SJCRH30 (cell line): ENCODE data around the gene TK1. TPM values are rescaled to one million over a fixed set of nuclear protein-coding genes. Genes with fewer than 3 reads are reported as not detected.

Experiments used
- DNase-seq, 2 experiments: peaks; one replicate each; pipeline ENCODE4 v3.0.0-alpha.2; 2015 to 2020
- H3K27ac ChIP-seq: fragments of 250-450 bp; sonication (Bioruptor Pico); 2 replicates; pipeline ENCODE4 v1.5.1; 2020; ENCODE audit warnings: mild to moderate bottlenecking, moderate library complexity
- H3K27me3 ChIP-seq: fragments of 250-450 bp; sonication (Bioruptor Pico); 2 replicates; pipeline ENCODE4 v1.5.1; 2020; ENCODE audit warnings: mild to moderate bottlenecking, moderate library complexity
- H3K36me3 ChIP-seq: fragments of 250-450 bp; sonication (Bioruptor Pico); 2 replicates; pipeline ENCODE4 v1.5.1; 2020; ENCODE audit warnings: mild to moderate bottlenecking, moderate library complexity
- H3K4me1 ChIP-seq: fragments of 250-450 bp; sonication (Bioruptor Pico); 2 replicates; pipeline ENCODE4 v1.5.1; 2020; ENCODE audit warnings: mild to moderate bottlenecking, moderate library complexity
- H3K4me3 ChIP-seq: fragments of 250-450 bp; sonication (Bioruptor Pico); 2 replicates; pipeline ENCODE4 v1.5.1; 2020; ENCODE audit warnings: mild to moderate bottlenecking, moderate library complexity
- H3K9me3 ChIP-seq: fragments of 250-450 bp; sonication (Bioruptor Pico); replicated peaks from 2 replicates; pipeline ENCODE4 v1.5.1; 2020; ENCODE audit warnings: mild to moderate bottlenecking, moderate library complexity
- total RNA-seq: library from RNA; depleted of rRNA; stranded (reverse); fragments of >200 nt; shearing (Covaris generic); gene quantifications from 2 replicates; pipeline ENCODE4 v1.2.3, GENCODE V29; 2014

Gene TK1
- total RNA-seq, 1 experiment from 2014 or later, result 141 TPM

DNA sequence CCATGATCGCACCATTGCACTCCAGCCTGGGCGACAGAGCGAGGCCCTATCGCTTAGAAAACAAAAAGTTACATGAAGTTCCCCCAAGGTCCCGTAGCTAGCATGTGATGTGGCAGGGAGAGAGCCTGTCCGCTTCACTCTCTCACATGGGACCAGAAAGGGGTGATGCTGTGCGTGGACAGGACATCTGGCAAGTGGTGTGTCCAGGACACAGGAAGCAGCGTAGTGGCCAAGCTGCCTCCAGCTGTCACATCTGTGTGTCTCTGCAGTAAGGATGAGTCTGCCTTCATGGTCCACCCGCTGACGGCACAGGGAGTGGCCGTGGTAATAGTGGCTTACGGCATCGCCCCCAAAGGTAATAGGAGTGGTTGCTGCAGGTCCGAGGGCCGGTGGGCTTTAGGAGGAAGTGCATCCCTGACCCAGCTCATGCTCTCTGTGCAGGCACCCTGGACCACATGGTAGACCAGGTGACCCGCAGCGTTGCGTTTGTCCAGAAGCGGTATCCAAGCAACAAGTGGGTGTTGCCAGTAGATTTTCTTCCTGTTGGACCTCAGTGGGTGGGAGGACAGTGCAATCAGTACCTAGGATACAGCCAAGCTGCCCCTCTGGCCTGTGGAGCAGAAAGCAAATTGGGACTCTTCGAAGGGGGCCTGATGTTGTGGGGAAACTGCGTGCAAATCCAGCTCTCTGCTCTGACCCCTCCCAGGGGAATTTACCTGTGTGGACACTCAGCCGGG lies 17.7 kb upstream of the TK1 start:
- no peak overlapping the region for H3K4me3 ChIP-seq
- no peaks in the 10 kb centered on the region for H3K4me1 ChIP-seq
- peaks cover 10% of the 10 kb centered on the region for H3K36me3 ChIP-seq
- no peaks in the 10 kb centered on the region for H3K9me3 ChIP-seq
- no peak for DNase-seq
- no peak overlapping the region for H3K27ac ChIP-seq
- no peaks in the 10 kb centered on the region for H3K27me3 ChIP-seq

DNA sequence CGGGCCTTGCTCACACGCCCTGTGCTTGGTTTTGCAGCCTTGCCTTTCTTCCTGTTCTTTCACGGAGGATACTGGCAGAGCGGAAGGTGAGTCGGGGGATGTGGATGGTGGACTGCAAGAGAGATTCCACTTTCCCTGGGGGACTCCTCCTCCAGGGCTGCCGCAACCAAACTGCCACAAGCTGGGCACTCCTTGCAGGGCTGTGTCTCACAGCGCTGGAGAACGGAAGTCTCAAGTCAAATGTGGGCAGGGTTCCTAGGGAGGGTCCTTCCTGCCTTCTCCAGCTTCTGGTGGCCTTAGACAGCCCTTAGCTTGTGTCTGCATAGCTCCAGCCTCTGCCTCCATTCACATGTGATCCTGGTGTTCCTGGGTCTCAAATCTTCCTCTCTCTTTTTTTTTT lies 15.8 kb upstream of the TK1 start:
- H3K4me3 ChIP-seq, result no peak overlapping the region
- no peak for DNase-seq
- no peaks in the 10 kb centered on the region for H3K9me3 ChIP-seq
- no peaks in the 10 kb centered on the region for H3K27me3 ChIP-seq
- no peak overlapping the region for H3K27ac ChIP-seq
- H3K4me1 ChIP-seq, result no peaks in the 10 kb centered on the region
- H3K36me3 ChIP-seq, result peaks cover 16% of the 10 kb centered on the region

DNA sequence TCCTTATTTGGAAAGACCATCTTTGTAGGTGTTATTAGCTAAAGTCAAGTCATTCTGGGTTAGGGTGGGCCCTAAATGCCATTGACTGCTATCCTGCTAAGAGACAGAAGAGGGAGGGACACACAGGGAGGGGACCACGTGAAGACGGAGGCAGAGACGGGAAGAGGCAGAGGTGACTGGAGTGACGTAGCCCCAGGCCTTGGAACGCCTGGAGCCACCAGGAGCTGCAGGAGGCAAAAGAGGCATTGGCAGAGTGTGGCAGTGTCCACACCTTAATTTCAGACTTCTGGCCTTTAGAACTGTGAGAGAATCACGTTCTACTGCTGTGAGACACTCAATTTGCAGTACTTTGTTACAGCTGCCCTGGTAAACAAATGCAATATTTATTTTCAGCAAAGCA lies 13.6 kb upstream of the TK1 start:
- peaks cover 32% of the 10 kb centered on the region for H3K36me3 ChIP-seq
- H3K27me3 ChIP-seq, result no peaks in the 10 kb centered on the region
- no peaks in the 10 kb centered on the region for H3K9me3 ChIP-seq
- H3K4me1 ChIP-seq, result no peaks in the 10 kb centered on the region; the same call in 1 of the 2 replicates
- no peak overlapping the region for H3K27ac ChIP-seq
- no peak overlapping the region for H3K4me3 ChIP-seq
- no peak for DNase-seq

DNA sequence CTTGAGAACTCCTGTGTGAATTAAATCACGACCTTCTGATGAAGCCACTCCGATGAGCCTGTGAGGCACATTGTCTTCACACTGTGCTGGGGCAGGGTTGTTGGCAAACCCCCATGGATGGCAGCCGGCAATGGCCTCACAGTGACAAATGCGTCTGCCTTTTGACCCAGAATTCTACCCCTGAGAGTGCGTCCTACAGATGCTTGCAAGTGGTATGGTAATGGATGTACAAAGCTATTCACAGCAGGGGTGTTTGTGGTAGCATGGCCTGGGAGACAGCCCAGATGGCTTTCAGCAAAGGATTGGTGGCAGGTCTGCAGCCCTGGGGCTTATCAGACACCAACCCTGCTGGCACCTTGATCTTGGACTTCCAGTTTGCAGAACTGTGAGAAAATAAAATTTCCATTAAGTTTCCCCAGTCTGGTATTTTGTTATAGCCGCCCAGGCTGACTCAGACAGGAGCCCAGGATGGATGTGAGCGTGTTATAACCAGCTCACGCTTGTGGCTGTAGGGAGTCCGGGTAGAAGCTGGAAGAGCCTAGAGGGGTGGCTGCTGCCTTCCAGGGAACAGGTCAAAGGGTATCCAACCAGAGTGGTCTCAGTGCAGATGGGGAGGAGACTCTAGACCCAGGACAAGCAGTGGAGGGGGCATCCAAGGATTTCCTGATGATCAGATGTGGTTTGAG lies 10.4 kb upstream of the TK1 start:
- H3K27ac ChIP-seq, result no peak overlapping the region
- H3K36me3 ChIP-seq, result peaks cover 31% of the 10 kb centered on the region
- no peaks in the 10 kb centered on the region for H3K9me3 ChIP-seq
- no peaks in the 10 kb centered on the region; the same call in 1 of the 2 replicates for H3K4me1 ChIP-seq
- no peak for DNase-seq
- H3K27me3 ChIP-seq, result no peaks in the 10 kb centered on the region
- no peak overlapping the region for H3K4me3 ChIP-seq

DNA sequence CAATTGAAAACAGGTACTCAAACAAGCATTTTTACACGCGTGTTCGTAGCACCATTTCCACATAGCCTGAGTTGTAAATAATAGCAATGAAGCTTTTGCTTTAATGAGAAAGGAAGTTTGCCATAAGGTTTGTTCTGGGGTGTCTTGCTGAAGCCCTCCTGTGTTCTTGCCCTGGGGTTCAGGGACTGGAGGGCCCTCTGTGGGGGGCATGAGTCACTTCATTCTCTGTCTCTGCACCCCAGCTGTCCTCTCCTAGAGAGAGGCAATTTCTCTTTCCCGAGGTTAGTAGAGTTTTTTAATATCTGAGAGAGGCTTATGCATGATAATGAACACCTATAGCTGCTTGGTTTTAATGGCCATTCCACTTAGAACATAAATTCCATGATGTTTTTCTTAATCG lies 9.9 kb upstream of the TK1 start:
- Histone ChIP-seq H3K4me3 (no peak overlapping the region), H3K9me3 (no peaks in the 10 kb centered on the region), H3K27me3 (no peaks in the 10 kb centered on the region), H3K27ac (no peak overlapping the region), H3K36me3 (peaks cover 31% of the 10 kb centered on the region), H3K4me1 (no peaks in the 10 kb centered on the region; the same call in 1 of the 2 replicates)
- DNase-seq, result no peak

DNA sequence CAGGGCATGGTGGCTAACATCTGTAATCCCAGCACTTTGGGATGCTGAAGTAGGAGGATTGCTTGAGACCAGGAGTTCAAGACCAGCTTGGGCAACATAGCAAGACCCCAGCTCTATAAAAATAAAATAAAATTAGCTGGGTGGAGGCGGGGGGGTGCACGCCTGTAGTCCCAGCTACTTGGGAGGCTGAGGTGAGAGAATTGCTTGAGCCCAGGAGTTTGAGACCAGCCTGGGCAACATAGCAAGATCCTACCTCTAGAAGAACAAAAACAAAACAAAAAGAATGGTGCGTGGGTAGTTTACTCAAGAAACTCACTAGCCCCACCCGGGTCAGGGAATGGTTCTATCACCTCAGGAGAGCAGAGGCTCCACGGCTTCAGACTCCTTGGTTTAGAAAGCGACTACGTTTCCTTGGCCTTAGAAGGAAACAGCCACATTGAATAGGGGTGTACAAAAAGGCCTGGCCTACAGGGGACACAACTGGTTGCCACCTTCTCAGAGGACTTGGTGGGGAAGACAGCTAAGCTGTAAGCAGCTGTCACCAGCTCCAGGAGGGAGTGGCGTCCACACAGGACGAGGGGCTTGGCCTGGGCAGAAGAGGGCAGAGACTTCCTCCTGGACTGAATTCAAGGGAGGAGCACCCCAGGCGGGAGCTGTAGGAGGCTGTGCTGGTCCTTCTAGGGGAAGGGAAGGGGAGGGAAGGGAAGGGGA lies 716 bp downstream of the TK1 start:
- Histone ChIP-seq H3K4me1 (peaks cover 22% of the 10 kb centered on the region), H3K27me3 (no peaks in the 10 kb centered on the region), H3K4me3 (peak overlapping the region; percentile 76), H3K9me3 (no peaks in the 10 kb centered on the region), H3K27ac (no peak overlapping the region), H3K36me3 (peaks cover 45% of the 10 kb centered on the region)
- DNase-seq, result peak; percentile 92 to 94

DNA sequence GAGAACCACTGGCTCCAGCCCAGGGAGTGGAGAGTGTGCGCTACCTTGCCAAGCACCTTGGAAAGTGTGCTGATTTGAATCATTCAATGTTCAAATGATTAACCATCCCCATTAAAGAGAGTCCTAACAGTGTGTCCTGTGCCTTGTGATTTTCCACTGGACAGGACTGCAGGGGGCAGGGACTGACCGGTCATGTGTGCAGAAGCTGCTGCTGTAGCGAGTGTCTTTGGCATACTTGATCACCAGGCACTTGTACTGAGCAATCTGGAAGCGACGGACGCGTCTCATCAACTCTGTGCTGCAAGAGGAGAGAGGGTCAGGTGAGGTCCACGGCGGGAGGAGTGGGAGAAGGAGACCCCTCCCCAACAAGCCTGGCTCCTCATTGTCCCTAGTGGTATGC lies 2.0 kb downstream of the TK1 start:
- no peak overlapping the region for H3K27ac ChIP-seq
- no peak for DNase-seq
- H3K4me3 ChIP-seq, result no peak overlapping the region
- H3K27me3 ChIP-seq, result no peaks in the 10 kb centered on the region
- peaks cover 26% of the 10 kb centered on the region for H3K4me1 ChIP-seq
- H3K36me3 ChIP-seq, result peaks cover 52% of the 10 kb centered on the region
- H3K9me3 ChIP-seq, result no peaks in the 10 kb centered on the region

DNA sequence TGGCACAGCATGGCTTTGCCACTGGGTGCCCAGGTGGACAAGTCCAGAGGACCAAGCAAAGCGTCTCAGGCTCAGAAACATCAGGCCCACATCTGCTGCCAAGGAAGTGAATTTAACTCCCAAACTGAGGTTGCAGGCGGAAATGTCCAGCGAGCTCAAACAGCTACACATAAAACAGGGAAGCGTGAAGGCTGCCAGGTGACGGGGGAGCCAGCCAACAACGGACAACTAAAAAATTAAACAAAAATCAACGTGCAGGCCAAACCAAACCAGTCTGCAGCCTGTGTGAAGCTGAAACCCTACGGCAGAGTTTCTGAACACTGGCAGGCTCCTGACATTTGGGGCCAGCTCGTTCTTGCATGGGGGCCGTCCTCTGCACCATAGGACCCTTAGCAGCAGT lies 2.5 kb downstream of the TK1 start:
- Histone ChIP-seq H3K27me3 (no peaks in the 10 kb centered on the region), H3K4me1 (peaks cover 26% of the 10 kb centered on the region), H3K27ac (no peak overlapping the region), H3K36me3 (peaks cover 57% of the 10 kb centered on the region), H3K9me3 (no peaks in the 10 kb centered on the region), H3K4me3 (no peak overlapping the region)
- DNase-seq, result no peak

DNA sequence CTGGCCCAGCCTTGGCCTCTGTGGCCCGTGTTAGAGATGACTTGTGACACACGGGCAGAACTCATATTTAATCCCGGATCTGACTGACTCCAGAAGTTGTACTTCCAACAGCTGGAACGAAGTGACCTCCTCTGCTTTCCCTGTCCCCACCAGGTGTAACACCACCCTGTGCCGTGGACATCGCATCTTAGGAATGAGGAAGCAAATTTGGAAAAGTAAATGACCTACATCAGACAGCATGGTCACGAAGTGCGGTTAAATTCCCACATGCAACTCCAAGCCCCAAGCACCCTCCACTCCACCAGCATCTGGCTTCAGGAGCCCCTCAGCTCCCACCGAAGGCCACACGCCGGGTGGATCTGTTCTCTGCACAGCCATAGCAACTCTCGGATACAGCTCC lies 2.9 kb downstream of the TK1 start:
- H3K9me3 ChIP-seq, result no peaks in the 10 kb centered on the region
- no peak overlapping the region for H3K4me3 ChIP-seq
- peaks cover 26% of the 10 kb centered on the region for H3K4me1 ChIP-seq
- no peak overlapping the region for H3K27ac ChIP-seq
- H3K36me3 ChIP-seq, result peaks cover 62% of the 10 kb centered on the region
- DNase-seq, result no peak
- H3K27me3 ChIP-seq, result no peaks in the 10 kb centered on the region

DNA sequence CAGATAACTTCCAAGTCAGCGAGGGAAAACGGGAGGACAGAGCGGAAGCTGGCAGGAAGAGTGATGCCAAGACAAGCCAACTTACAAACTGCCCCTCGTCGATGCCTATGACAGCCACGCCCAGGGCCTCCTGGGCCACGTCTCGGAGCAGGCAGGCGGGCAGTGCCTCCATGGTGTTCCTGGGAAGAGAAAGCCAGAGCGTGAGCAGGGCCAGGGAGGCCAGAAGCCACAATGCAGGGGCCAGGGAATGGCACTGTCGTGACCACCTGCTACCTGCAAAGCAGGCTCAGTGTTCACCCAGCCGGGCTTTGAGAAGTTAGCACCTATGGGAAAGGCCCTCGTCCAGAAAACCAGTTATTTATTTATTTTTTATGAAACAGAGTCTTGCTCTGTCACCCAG lies 4.3 kb downstream of the TK1 start:
- no peaks in the 10 kb centered on the region for H3K9me3 ChIP-seq
- no peak overlapping the region for H3K4me3 ChIP-seq
- DNase-seq, result no peak
- no peaks in the 10 kb centered on the region for H3K27me3 ChIP-seq
- H3K36me3 ChIP-seq, result peaks cover 75% of the 10 kb centered on the region
- H3K4me1 ChIP-seq, result peaks cover 22% of the 10 kb centered on the region
- H3K27ac ChIP-seq, result no peak overlapping the region

DNA sequence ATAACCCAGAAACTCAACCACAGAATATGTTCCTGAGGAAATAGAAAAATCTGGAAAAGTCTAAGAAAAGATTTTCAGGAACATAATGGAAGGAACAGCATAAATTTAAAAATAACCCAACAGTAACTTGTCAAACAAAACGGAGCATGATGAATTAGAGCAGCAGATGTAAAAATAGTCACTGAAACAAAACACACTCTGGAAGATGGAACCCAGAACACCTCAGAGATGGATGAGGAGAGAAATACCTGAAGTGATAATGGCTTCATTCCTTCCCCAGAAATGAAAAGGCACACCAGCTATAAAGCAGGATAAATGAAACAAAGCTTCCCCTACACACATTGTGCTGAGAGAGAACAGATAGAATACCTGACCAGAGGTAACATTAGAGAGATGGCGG lies 6.3 kb downstream of the TK1 start:
- no peak overlapping the region for H3K27ac ChIP-seq
- H3K27me3 ChIP-seq, result no peaks in the 10 kb centered on the region
- peaks cover 91% of the 10 kb centered on the region for H3K36me3 ChIP-seq
- no peak for DNase-seq
- no peak overlapping the region for H3K4me3 ChIP-seq
- peaks cover 15% of the 10 kb centered on the region for H3K4me1 ChIP-seq
- no peaks in the 10 kb centered on the region for H3K9me3 ChIP-seq

DNA sequence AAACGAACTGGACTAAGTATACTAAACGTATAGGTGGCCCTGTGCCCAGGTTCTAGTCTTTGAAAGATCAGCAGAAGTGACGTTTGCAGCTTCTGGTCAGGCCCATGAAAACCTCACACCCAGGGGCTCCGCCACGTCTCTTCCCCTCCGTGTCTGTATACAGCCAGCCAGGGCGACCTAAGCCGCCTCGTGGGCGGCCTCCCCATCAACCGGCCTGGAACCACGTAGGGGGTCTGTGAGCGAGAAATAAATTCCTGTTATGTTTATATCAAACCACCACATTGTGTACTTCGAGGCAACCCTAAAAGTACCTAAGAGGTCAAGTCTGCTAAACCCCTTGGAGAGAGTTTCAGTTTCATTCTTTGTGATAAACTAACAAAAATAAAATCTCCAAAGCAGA lies 6.8 kb downstream of the TK1 start:
- H3K36me3 ChIP-seq, result peaks cover 92% of the 10 kb centered on the region
- peaks cover 12% of the 10 kb centered on the region for H3K4me1 ChIP-seq
- H3K9me3 ChIP-seq, result no peaks in the 10 kb centered on the region
- no peak overlapping the region for H3K27ac ChIP-seq
- no peaks in the 10 kb centered on the region for H3K27me3 ChIP-seq
- no peak overlapping the region for H3K4me3 ChIP-seq
- no peak for DNase-seq

DNA sequence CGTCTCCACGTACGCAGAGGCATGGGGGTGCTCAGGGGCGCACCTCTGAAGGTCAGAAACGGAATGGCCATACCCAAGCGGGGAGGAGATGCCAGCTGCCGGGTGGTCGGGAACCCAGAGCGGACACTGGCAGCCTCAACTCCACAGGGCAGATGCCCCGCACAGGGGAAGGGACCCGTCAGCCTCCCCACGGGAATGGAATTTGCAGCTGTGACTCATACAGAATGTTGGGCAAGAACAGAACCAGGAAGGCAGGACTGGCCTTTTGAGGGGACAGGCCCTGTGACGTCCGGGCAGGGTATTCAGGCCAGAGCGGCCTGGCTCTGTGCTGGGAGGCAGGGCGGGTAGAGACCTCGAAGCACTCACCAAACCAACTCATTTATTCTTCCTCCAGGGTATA lies 7.5 kb downstream of the TK1 start:
- no peak overlapping the region for H3K27ac ChIP-seq
- H3K4me3 ChIP-seq, result no peak overlapping the region
- no peaks in the 10 kb centered on the region for H3K27me3 ChIP-seq
- DNase-seq, result no peak
- H3K4me1 ChIP-seq, result peaks cover 5% of the 10 kb centered on the region; the same call in 1 of the 2 replicates
- H3K36me3 ChIP-seq, result peaks cover 91% of the 10 kb centered on the region
- H3K9me3 ChIP-seq, result no peaks in the 10 kb centered on the region

DNA sequence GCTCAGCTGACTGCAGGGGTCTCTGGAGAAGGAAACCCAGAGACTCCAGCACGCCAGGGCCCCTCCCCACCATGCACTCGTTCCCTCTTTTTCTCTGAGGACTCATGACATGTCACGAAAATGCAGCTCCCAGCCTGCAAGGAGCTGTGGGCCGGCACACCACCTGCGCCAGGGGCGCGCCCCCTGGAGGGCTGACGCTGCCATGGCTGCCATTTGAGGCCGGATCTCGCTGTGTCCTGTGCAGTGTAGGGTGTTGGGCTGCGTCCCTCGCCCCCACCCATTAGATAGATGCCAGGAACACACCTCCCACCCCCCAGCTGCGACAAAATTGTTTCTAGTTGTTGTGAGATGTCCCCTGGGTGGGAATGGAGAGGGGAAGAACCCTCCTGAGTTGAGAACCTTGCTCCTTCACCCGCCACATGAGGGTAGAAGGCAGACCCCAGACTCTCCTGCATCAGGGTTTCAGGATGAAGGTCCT lies 10.3 kb downstream of the TK1 start:
- no peak overlapping the region for H3K4me3 ChIP-seq
- H3K4me1 ChIP-seq, result peaks cover 10% of the 10 kb centered on the region; the same call in 1 of the 2 replicates
- H3K27ac ChIP-seq, result no peak overlapping the region
- no peak for DNase-seq
- no peaks in the 10 kb centered on the region for H3K9me3 ChIP-seq
- peaks cover 76% of the 10 kb centered on the region for H3K36me3 ChIP-seq
- no peaks in the 10 kb centered on the region for H3K27me3 ChIP-seq

DNA sequence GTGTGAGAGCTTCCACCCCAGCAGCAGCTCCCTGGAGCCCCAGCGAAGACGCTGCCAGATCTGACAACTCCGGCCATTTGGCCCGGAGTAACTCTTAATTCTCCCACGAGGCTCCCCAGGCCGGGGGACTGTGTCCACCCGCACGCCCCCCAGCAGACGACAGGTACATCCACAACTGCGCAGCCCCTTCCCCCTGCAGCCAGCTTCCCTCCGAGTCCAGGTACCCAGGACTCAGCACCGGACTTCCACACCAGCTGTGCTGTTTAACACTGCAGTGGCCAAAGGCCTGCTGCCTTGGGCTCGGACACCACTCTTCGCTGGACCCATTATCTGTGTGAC lies 11.2 kb downstream of the TK1 start:
- Histone ChIP-seq H3K9me3 (no peaks in the 10 kb centered on the region), H3K4me3 (no peak overlapping the region), H3K4me1 (peaks cover 8% of the 10 kb centered on the region; the same call in 1 of the 2 replicates), H3K27ac (no peak overlapping the region), H3K36me3 (peaks cover 66% of the 10 kb centered on the region), H3K27me3 (no peaks in the 10 kb centered on the region)
- no peak for DNase-seq
